NB4 (cell line): ENCODE measurements around the gene TMIE.

Source experiments
- DNase-seq: peaks from one replicate; pipeline ENCODE4 v3.0.0; 2010; ENCODE audit warnings: low read depth
- H3K4me3 ChIP-seq: one replicate; pipeline ENCODE4 v1.5.1; 2011; ENCODE audit warnings: mild to moderate bottlenecking, low read depth, low read length, moderate library complexity
- CTCF ChIP-seq: IDR thresholded peaks from one replicate; pipeline ENCODE4 v1.5.1; 2012; ENCODE audit warnings: low read depth, low read length
- MAX ChIP-seq: IDR thresholded peaks from 2 replicates; pipeline ENCODE4 v1.6.1; 2011; ENCODE audit warnings: low read depth, low read length
- MYC ChIP-seq: IDR thresholded peaks from 2 replicates; pipeline ENCODE4 v1.6.1; 2011; ENCODE audit warnings: low read depth, low read length
- POLR2A ChIP-seq: IDR thresholded peaks from 2 replicates; pipeline ENCODE4 v1.6.1; 2011; ENCODE audit warnings: mild to moderate bottlenecking; ENCODE audit not compliant: insufficient read length; ENCODE audit errors: extremely low read depth

TMIE gene

GRCh38 chr3:46714728-46715506 lies 13.7 kb downstream of the TMIE start:
- TF ChIP-seq MYC (no peak), CTCF (no peak), MAX (no peak)
- DNase-seq: no peak

GRCh38 chr3:46715507-46716175 lies 14.4 kb downstream of the TMIE start:
- TF ChIP-seq POLR2A (no peak), MYC (no peak), MAX (no peak), CTCF (no peak)
- no peak overlapping the region for H3K4me3 ChIP-seq
- DNase-seq: no peak

More at GRCh38 chr3:46714728-46715506, 13.7 kb downstream of the TMIE start:
- no peak overlapping the region for H3K4me3 ChIP-seq

GRCh38 chr3:46716461-46717441 lies 15.6 kb downstream of the TMIE start:
- H3K4me3 ChIP-seq: no peak overlapping the region
- no peak for TF ChIP-seq POLR2A
- TF ChIP-seq MYC: no peak
- TF ChIP-seq MAX: no peak
- TF ChIP-seq CTCF: no peak
- DNase-seq: no peak

- H3K4me3 ChIP-seq: no peak within 1 kb of the TSS
- no peak for TF ChIP-seq POLR2A
- peak; percentile 17 for TF ChIP-seq CTCF
- no peak for TF ChIP-seq MYC
- no peak for TF ChIP-seq MAX
- DNase-seq: peak; percentile 22
These were observed 16.4 kb downstream of the TMIE start, which contains the start of gene PRSS50 for GRCh38 chr3:46717447-46718231. Gene PRSS50, minus strand, starts transcription at chr3:46717869. Its CDS starts 45 bp downstream, at chr3:46717824.
